ENCODE data around the gene TEX44.
A peak's percentile ranks its signal among the peaks of the same experiment; 100 is the strongest.
"Not testable (repeated sequence)": the region's sequence is repeated elsewhere in the genome, so short reads cannot be mapped to it uniquely, and the experiment has no call there.

TEX44 gene

DNA sequence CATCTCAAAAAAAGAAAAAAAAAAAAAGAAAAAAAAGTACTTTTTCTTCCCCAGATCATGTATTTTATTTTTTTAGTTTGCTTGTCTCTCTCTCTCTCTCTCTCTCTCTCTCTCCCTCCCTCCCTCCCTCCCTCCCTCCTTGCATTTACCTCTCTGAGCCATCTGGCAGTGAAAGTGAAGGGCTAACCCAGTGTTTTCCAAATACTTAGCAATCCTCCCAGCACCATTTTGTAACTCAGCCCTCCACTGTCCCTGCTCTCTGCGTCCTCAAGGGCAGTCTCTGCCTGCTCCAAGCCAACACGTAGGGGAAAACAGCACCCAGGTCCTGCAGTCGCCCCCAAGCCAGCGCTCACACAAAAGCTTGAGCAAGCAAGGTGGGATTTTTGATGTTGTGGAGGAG, 19.6 kb upstream of the TEX44 start:
- DNase-seq, result no peak

- DNase-seq, result no peak
Measured at GRCh38 chr2:231573698-231574421, 18.8 kb upstream of the TEX44 start.

DNA sequence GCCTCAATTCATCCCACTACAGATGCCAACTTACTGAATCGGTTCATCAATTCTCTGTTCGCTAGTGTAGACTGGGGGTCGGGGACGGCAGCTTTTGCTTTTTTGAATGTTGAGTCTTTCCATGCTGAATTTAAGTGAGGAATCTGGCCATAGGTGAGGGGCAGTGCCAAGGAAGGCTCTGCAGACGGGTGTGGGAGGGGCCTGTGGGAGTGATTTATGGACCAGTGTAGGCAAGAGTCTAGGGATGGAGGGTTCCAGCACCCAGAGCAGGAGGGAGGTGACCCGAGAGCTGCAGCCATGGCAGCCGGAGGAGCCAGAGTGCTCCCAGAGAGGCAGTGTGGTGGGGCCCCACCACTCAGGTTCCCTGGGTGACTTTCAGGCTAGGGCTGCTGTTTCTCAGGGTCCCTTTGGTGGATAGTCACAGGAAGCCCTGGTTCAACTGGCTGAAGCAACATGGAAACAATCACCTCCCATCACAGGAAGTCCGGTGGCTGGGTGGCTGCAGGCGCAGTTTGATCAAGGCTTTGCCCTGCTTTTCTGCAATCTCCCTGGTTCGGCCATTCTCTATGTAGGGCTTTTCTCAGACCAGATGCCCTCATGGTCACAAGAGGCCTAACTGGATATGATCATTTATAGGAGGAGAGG, 16.9 kb upstream of the TEX44 start:
- no peak for DNase-seq

DNA sequence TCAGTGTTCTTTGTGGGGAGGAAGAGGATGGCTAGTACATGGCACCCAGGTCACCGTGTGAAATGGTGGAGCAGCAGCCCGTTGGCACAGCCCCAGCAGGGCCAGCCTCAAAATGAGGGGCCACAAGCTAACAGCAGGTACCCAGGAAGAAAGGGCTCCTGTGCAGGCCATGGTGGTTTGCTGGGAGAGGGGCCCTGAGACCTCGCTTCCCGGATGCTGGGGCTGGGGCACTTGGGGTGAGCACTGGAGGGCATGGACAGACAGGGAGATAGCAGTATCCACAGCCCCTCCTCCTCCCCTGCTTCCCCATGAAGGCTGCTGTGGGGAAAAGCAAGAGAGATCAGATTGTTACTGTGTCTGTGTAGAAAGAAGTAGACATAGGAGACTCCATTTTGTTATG, 16.2 kb upstream of the TEX44 start:
- no peak for DNase-seq

GRCh38 chr2:231578655-231579054, 14.0 kb upstream of the TEX44 start:
- DNase-seq, result not testable (repeated sequence)

- DNase-seq, result no peak
Measured at GRCh38 chr2:231579560-231579959, 13.1 kb upstream of the TEX44 start.

DNA sequence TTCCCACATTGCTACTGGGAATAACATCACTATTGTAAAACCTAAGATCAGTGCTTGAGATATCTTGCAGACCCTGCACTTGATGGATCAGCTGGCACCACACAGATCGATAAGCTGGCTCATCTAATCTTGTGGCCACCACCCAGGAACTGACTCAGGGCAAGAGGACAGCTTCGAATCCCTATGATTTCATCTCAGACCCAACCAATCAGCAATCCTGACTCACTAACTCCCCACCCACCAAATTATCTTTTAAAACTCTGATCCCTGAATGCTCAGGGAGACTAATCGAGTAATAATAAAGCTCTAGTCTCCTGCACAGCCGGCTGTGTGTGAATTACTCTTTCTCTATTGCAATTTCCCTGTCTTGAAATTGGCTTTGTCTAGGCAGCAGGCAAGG, 11.3 kb upstream of the TEX44 start:
- DNase-seq, result no peak

DNA sequence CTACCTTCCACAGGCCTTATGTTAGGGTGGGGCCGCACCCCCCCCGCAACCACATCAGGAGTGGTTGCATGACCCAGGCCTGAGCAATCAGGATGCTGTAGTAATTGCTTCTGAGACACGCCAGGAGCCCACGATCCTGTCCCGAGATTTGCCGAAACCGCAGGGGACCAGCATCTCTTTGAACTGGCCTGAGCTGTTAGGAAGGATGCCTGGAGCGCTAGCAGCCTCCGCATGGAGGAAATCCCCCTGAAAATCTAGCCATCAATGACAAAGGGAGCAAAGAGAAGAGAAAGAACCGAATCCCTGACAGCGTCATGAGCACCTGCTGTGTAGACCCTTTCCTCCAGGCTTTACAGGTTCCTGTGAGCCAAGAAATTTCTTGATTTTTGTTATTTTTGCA, 8.7 kb upstream of the TEX44 start:
- no peak for DNase-seq

DNA sequence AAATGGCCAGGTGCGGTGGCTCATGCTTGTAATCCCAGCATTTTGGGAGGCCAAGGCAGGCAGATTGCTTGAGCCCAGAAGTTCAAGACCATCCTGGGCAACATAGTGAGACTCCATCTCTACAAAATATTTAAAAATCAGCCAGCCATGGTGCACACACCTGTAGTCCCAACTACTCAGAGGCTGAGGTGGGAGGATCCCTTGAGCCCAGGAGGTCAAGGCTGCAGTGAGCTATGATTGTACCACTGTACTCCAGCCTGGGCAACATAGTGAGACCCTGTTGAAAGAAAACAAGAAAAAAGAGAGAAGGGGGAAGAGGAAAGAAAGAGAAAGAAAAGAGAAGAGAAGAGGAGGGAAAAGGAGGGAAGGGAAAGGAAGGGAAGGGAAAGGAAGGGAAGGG, 4.9 kb upstream of the TEX44 start:
- DNase-seq, result not testable (repeated sequence)

GRCh38 chr2:231589656-231590055, 3.0 kb upstream of the TEX44 start:
- DNase-seq, result no peak

GRCh38 chr2:231590614-231591013, 2.0 kb upstream of the TEX44 start:
- no peak for DNase-seq

DNA sequence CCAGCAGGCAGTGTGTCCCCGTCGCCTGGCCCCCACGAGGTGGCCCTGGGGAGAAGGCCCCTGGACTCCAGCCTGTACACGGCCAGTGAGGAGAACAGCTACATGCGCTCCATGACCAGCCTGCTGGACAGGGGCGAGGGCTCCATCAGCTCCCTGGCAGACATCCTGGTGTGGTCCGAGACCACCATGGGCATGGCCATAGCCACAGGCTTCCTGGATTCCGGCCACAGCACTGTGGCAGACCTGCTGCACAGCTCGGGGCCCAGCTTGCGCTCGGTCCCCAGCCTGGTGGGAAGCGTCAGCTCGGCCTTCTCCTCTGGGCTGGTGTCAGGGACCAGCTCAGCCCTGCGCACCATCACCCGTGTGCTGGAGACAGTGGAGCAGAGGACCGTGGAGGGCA, 1.0 kb downstream of the TEX44 start:
- DNase-seq, result no peak

DNA sequence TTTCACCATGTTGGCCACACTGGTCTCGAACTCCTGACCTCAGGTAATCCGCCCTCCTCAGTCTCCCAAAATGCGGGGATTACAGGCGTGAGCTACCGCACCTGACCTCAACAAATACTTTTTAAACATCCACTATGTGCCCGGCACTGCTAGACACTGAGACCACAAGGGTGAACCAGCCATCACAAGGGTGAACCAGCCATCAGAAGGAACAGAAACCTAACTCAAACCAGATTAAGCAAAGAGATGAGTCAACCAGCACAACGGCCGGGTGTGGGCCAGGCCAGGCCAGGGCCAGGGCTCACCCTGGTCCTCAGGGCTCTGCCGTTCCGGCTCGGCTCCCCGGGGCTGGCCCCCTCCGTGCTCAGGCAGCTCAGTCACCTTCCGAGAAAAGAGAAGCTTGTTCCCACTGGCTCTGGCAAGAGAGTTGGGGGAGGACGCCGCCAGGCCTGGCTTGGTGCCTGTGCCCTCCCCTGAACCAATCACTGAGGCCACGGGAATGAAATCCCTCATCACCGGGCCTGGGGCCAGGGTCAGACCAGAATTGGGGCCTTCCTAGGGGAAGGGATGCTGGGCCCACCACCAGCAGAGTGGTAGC, 4.4 kb downstream of the TEX44 start:
- DNase-seq, result no peak

- DNase-seq, result no peak
Measured at GRCh38 chr2:231597627-231598026, 5.0 kb downstream of the TEX44 start.

DNA sequence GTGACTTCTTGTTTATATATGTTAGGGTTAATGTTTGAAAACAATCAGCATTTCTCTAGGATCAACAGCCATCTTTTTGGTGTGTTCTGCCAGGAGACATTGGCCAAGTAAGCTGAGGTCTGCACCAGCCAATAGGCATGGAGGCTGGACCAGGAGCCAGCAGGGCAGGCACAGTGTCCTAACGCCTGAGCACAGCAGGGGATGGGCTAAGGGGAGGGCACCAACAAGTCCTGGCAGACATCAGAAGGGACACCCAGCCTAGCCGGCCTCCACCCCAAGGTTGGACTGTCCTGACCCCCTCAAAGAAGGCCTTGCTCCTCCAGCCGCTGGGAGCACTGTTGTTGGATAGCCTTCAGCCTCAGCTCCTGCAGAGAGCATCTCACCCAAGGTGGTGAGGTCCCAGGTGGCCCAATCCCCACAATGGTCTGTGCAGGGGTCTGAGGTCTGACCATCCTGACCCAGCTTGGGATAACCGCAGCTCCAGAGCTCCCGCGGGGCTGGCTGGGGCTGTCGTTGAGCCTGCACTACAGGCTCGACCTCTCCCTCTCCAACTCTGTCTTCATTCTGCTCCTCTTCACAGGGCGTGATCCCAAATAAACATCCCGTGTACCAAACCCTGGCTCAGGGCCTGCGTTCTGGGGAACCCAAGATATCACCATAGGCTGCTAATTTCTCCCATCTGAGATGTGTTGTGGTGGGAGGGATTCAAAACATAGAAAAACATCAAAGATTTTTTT, 8.1 kb downstream of the TEX44 start:
- DNase-seq, result no peak

DNA sequence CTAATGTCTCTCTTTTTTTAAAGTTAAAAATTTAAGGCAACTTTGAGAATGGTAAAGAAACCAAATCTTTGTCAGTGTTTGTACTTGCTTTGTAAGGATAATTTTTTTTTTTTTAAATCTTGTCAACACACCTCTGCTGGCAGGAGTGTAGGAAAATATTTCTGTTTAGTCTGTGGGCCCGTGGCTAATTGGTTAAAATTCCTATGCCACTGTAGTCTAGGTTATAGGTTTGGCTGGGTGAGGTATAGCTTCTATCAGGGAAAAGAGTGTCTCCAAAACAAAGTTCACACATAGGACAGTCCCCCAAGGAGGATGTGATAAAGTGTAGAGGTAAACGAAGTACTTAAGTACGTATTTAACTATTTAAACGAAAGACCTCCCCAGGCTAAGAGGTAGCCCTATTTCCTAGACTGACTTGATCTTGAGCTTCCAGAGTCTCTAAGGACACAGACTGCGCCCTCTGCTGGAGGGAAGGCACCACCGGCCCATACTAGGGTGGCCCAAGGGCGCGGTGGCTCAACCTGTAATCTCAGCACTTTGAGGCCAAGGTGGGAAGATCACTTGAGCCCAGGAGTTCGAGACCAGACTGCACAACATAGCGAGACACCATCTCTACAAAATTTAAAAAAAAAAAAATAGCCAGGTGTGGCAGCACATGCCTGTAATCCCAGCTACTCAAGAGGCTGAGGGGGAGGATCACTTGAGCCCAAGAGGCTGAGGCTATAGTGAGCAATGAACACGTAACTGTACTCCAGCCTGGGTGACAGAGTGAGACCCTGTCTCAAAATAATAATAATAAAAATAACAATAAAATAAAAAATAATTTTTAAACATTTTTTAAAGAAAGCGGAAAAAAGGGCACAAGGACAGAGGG, 8.9 kb downstream of the TEX44 start:
- DNase-seq, result peak; percentile 90

DNA sequence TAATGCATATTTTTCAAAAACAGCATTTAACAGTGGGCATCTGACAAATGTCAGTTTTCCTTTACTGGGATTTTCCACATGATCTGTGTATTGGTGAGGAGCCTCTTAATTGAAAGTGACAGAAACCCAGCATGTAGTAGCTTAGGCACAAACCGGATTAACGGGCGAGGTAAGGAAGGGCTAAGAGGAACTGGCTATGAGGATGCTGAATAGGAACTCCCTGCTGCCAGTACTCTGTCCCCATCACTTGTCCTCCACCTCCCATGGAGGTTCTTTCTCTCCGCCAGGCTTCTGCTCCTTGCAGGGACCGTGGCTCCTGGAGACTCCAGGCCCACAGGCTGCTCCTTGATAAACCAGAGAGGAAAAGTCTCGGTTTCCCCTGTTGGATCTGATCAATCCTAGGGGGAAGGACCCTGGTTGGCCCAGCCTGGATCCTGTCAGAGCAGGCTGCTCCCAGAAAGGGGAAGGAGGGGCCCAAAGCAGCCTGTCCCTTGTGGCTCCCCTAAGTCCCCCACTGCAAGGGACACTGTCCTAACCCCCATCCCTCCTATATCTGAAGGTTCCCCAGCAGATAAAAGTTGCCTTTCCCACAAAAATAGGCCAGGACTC, 10.3 kb downstream of the TEX44 start:
- DNase-seq, result no peak

DNA sequence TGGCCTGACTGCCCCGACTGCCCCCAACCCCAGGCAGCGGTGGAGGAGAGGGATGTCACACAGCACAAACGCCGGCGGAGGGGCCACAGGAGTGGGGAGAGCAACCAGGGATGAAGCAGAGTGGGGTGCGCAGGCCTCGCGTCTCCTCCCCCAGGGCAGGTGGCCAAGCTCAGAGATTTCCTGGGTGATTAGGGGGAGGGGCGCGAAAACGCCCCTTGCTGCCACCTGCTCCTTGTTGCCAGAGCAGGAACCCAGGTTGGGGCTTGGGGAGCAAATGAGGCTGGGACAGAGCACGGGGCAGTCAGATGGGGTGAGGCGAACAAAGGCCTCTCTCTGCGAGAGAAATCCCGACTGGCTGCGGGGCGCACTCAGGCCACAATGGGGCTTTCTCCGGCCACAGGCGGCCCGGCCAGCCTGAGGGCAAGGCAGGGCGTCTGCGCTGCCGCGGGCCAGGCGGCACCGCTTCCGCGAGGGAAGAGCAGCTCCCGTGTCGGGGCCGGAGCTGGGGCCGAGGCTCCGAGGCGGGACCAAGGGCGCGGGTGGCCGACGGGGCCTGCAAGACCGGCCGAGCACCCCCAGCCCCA, 11.5 kb downstream of the TEX44 start:
- no peak for DNase-seq

- DNase-seq, result peak; percentile 94
Measured at GRCh38 chr2:231604685-231605606, 12.3 kb downstream of the TEX44 start.

DNA sequence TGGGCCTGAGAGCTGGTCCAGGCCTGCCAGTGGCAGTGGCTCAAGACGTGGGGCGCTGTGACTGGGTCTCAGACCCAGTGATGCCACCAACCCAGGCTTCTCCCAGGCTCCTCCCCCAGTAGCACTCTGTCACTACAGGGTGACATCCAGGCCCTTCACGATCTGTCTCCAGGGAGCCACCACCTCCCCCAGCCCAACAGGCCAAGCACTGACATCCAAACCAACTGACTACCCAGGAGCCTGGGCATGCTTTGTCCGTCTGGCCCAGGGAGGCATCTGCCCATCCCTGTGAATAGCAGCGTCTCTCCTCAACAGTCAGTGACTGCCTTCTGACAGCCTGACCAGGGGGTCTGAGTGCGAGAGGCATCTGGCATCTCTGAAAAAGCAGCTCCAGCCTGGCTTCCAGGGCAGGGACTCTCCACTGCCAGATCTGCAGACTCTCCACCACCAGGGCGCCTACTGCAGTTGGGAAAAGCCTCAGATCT, 13.0 kb downstream of the TEX44 start:
- DNase-seq, result no peak

DNA sequence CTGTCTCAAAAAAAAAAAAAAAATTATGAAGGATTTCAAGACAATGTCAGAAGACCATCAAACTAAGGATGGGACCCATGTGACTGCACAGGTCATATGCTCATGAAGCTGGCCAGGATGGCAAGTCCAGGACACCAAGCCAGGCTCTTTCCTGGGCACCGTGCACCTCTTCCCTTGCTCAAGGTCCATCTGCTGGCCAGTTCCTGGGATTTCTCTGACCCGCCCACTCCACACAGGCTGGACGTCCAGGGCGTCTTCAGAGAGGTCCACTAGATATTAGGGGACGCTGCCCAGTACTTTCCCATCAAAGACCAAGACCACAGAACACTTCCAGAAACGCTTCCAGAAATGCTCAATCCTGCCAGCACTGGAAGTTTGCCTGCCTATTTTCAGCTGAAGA, 14.3 kb downstream of the TEX44 start:
- DNase-seq, result no peak

All from activated CD4-positive, alpha-beta T cell treated with anti-CD3 and anti-CD28 coated beads for 48 hours (primary cell).